Stimulated activated CD8-positive, alpha-beta memory T cell treated with anti-CD3 and anti-CD28 coated beads, Interleukin-7, amount 100 ng/mL, for 4 hours (primary cell): ENCODE results near the gene PPHLN1.

Source experiments
- DNase-seq, 2 donors: peaks; one replicate each; pipeline ENCODE4 v3.0.0-alpha.2; 2020; ENCODE audit warnings: low read depth in 2 of 2

Gene PPHLN1

GRCh38 chr12:42482041-42482747 lies 156.2 kb downstream of the PPHLN1 start:
- no peak for DNase-seq

- DNase-seq, result peak in 1 of 2 donors; percentile 22
These were observed 157.0 kb downstream of the PPHLN1 start for GRCh38 chr12:42482748-42483520.

GRCh38 chr12:42483521-42483790 lies 157.5 kb downstream of the PPHLN1 start:
- DNase-seq, result peak in 1 of 2 donors; percentile 15

- DNase-seq, result no peak
These were observed 159.0 kb downstream of the PPHLN1 start for GRCh38 chr12:42484996-42485395.

- DNase-seq, result no peak
These were observed 159.9 kb downstream of the PPHLN1 start for GRCh38 chr12:42485823-42486222.

GRCh38 chr12:42486407-42486806 lies 160.4 kb downstream of the PPHLN1 start:
- no peak for DNase-seq

GRCh38 chr12:42490261-42490842 lies 164.4 kb downstream of the PPHLN1 start:
- no peak for DNase-seq
